Measurements from ENCODE around the gene SCTR.

The SCTR gene

DNA sequence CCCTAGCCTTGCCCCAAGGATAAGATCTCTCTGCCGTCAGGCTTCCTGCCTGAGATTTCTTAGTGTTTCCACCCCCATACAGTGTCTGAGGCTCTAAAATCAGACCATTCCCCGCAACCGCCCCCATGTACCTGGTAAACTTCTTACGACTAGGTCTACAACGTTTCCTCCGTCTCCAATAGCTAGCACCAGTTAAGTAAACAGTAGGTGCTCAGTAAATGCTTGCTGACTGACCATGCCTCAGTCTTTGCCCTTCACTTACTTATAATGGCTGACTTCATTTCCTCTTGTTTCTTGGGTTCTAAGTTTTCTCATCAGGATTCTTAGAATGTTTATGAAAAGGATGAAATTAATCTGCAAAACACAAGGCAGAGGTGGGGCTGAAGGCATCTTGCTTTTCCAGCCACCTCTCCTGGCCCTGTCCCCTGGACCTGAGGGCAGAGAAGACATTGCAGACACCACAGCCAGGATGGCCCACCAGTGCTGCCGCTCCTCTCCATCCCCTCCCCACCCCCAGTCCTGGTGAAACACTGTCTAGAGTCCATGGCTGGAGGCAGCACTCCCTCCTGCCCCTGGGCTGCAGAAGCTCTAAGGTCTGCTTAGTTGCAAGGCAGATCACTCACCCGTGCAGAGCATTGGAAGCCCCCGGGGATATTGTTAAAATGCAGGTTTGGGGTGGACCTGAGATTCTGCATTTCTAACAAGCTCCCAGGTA is 75.7 kb downstream of the SCTR start:
- no peak for DNase-seq (ENCODE audit: low read depth, low spot score)

DNA sequence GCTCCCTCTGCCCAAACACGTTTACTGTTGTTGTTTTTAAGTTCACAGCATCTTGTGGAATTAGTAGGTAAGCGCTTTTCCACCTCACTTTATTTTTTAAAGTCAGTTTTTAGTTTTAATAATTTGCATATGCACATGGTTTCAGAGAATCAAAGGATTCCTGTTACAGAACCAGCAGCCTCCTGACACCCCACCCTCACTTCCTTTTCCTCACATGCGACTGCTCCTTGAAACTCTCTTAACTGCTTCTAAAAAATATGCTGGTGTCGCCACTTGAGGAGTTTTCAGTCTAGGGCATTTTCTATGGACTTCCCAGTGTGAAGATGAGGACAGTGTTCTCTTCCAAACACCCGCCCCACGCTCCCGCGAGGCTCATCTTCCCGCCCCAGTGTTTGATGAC is 78.2 kb downstream of the SCTR start:
- no peak for DNase-seq (ENCODE audit: low read depth, low spot score)

GRCh38 chr2:119442850-119443249 is 81.4 kb downstream of the SCTR start:
- DNase-seq (ENCODE audit: low read depth, low spot score): no peak

GRCh38 chr2:119442226-119442619 is 82.1 kb downstream of the SCTR start:
- no peak for DNase-seq (ENCODE audit: low read depth, low spot score)

- no peak for DNase-seq (ENCODE audit: low read depth, low spot score)
Observed at GRCh38 chr2:119441376-119442225, 82.7 kb downstream of the SCTR start.

- no peak for DNase-seq (ENCODE audit: low read depth, low spot score)
Observed at GRCh38 chr2:119440873-119441272, 83.4 kb downstream of the SCTR start.

- no peak for DNase-seq (ENCODE audit: low read depth, low spot score)
Observed at GRCh38 chr2:119440501-119440870, 83.8 kb downstream of the SCTR start.

- DNase-seq (ENCODE audit: low read depth, low spot score): no peak
Observed at GRCh38 chr2:119439574-119440500, 84.4 kb downstream of the SCTR start.

DNA sequence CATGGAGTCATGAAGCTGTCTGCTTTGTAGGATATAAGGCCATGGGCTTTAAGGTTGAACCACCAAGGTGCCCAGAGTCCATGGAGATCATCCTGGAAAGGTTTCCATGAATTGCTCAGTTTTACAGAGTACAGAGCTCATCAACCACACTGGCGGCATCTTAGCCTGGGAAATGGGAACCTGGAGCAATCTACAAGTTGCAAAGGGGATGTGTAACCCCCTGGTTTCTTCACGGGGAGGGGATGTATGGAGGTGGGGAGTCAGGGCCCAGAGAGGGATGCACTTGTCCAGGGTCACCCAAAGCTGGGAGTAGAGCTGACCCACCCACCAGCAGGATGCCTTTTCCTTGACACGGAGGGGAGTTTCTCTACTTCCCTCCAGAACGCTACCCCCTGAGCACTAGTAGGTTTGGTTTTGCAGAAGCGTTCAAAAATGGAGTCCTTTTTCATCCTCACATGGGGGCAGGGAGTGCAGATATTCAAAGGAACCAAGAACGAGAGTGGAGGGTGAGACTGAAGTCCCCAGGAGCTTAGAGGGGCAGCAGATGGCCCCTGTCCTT is 85.5 kb downstream of the SCTR start:
- no peak for DNase-seq (ENCODE audit: low read depth, low spot score)

DNA sequence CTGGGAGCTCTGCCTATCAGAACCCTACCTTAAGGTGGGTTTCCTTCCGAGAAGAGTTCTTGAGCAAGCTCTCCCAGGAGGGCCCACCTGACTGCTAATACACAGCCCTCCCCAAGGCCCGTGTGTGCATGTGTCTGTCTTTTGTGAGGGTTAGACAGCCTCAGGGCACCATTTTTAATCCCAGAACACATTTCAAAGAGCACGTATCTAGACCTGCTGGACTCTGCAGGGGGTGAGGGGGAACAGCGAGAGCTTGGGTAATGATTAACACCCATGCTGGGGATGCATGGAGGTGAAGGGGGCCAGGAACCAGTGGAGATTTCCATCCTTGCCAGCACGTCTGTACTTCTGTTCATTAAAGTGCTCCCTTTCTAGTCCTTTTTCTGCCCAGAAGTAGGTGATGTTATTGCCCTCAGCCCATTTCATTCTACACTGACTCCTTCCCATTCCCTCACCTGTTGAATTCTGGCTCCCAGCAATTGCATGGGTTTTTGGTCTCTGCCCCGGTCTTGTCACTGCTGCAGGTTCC is 86.1 kb downstream of the SCTR start:
- DNase-seq (ENCODE audit: low read depth, low spot score): no peak

GRCh38 chr2:119436993-119437772 is 87.1 kb downstream of the SCTR start:
- DNase-seq (ENCODE audit: low read depth, low spot score): no peak

GRCh38 chr2:119435953-119436297 is 88.4 kb downstream of the SCTR start:
- no peak for DNase-seq (ENCODE audit: low read depth, low spot score)

GRCh38 chr2:119435081-119435952 is 89.0 kb downstream of the SCTR start:
- no peak for DNase-seq (ENCODE audit: low read depth, low spot score)

DNA sequence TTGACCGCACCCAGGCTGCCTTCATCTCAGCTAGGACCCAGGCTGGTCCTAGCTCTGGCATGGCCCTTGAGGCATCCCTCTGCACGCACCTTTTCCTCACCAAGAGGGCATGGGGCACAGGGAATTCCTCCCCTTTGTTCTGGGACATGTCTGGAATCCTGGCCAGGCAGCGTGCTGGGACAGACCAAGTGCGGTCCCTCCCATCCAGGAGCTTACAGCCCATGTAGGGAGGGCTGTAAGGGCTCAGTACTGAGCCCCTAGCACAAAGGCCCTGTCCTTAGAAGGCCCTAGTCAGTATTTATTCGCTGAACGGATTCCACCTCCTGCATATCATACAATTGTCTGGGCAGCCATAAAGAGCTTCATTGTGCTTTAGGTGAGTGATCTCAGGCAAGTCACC is 89.6 kb downstream of the SCTR start:
- no peak for DNase-seq (ENCODE audit: low read depth, low spot score)

DNA sequence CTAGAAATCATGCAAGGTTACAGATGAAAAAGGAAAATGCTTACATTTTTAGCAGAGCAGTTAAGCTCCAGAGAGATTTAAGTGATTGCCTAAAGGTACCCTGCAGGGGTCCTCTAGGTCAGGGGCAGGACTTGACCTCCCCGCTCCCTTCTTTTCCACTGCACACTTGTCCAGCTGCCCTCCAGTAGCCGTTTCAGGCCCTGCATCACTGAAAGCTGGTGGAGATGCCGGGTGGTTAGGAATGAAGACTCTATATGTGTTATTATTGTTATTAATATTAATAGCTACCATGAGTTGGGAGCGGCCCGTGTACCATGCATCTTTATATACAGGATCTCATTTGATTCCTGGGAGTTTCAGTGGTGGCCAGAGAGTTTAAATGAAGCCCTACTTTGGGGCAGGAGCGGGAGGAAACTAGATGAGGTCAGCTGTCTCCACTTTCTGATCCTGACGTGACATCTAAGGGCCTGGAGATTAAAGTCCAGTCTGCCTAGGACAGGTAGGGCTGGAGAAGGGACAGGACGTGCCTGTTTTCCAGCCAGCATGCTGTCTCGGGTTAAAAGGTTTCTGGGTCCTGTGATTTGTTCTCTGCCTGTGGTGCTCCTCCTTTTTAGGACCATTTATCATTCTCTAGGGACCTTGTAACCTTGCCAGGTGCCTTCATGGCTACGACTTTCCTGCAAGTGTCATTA is 90.5 kb downstream of the SCTR start:
- no peak for DNase-seq (ENCODE audit: low read depth, low spot score)

DNA sequence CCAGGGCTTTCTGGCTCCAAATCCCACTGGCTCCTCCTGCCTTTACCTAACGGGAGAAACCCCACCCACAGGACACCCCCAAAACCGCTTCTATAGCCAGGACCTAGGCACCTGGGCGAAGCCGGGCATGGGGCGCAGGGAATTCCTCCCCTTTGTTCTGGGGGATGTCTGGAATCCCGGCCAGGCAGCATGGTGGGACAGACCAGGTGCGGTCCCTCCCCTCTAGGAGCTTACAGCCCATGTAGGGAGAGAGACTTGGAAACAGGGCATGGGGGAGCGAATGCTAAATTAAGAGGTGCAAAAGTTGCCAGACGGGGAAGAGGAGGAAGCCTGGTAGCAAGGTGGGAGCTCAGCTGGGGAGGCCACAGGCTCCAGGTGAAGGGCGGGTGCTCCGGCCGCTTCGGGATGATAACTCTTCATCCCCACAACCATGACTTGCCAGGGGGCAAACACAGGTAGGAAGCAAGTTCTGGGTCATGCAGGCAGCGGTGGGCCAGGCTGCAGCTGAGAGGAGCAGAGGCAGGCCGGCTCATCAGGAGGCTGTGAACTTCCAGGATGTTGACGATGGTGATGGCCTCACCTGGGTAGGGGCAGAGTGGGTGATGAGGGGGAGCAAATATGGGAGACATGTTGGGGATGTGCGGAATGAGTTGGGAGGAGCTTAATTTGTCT is 91.3 kb downstream of the SCTR start:
- DNase-seq (ENCODE audit: low read depth, low spot score): no peak

DNA sequence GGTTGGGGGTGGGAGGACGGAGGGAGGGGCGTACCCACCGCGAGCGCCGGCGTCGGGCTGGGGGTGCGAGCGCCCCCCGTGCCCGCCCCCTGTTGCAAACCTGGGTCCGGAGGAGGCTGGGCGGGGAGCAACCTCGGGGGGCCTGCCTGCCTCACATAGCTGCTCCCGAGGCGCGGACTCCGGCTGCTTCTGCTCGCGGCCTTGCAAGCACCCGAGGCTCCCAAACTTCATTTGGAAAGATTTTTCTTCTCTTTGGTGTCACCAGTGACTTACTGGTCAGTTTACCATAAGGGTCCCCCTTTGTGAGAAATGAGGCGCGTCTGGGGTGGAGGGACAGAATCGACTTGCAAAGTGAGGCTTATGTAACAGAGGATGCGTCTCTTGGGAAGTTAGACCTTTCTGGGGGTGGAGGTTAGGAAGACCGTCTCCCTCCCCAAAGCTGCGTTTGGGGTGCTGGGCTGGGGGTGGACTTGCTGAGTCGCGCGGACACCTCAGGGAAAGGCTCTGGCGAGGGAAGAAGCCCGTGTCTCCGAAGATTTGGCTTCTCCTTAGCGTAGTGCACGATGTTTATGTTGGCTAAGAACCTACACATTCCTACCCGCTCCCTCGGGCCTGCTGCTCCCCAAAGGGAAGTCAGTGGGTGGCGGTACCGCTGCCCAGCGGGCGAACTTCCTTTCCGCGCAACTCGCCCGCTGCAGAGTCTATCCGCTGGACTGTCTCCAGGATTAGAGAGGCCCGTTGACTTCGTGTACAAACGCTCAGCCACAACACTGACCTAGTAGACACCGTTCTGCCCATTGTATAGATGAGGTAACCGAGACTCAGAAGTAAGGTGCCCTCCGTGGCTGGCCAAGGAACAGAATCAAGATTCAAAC is 92.1 kb downstream of the SCTR start:
- DNase-seq (ENCODE audit: low read depth, low spot score): no peak

Measured in activated CD4-positive, CD25-positive, alpha-beta regulatory T cell treated with anti-CD3 and anti-CD28 coated beads, Interleukin-2, amount 50 U/mL, for 16 hours (primary cell).